Stimulated activated CD4-positive, alpha-beta T cell treated with anti-CD3 and anti-CD28 coated beads, Interleukin-15, amount 100 ng/mL, for 1 hour (primary cell): Measurements from ENCODE around the gene CNTN2.

Source experiments
- DNase-seq, 2 donors: peaks; one replicate each; pipeline ENCODE4 v3.0.0-alpha.2; 2020; ENCODE audit warnings: low read depth in 1 of 2, low spot score in 1 of 2

Gene CNTN2

GRCh38 chr1:205020466-205020865, 22.5 kb upstream of the CNTN2 start:
- DNase-seq = no peak

- no peak for DNase-seq
These were observed 18.3 kb upstream of the CNTN2 start for GRCh38 chr1:205024679-205025078.

- no peak for DNase-seq
These were observed 17.8 kb upstream of the CNTN2 start for GRCh38 chr1:205025239-205025638.

GRCh38 chr1:205026181-205026580, 16.8 kb upstream of the CNTN2 start:
- DNase-seq = no peak

- DNase-seq = no peak
These were observed 14.6 kb upstream of the CNTN2 start for GRCh38 chr1:205028390-205028789.

GRCh38 chr1:205028924-205029323, 14.1 kb upstream of the CNTN2 start:
- DNase-seq = no peak

- DNase-seq = no peak
These were observed 12.8 kb upstream of the CNTN2 start for GRCh38 chr1:205030241-205030640.

GRCh38 chr1:205030896-205031295, 12.1 kb upstream of the CNTN2 start:
- no peak for DNase-seq

GRCh38 chr1:205032508-205032907, 10.5 kb upstream of the CNTN2 start:
- no peak for DNase-seq

GRCh38 chr1:205037539-205037938, 5.5 kb upstream of the CNTN2 start:
- no peak for DNase-seq

- no peak for DNase-seq
These were observed 4.8 kb upstream of the CNTN2 start for GRCh38 chr1:205038132-205038786.

GRCh38 chr1:205041001-205041715, 1.9 kb upstream of the CNTN2 start:
- DNase-seq = no peak

GRCh38 chr1:205041998-205042910, 758 bp upstream of the CNTN2 start:
- DNase-seq = no peak

- no peak for DNase-seq
These were observed 854 bp downstream of the CNTN2 start for GRCh38 chr1:205043866-205044265.

GRCh38 chr1:205044741-205045140, 1.7 kb downstream of the CNTN2 start:
- no peak for DNase-seq

- no peak for DNase-seq
These were observed 2.1 kb downstream of the CNTN2 start for GRCh38 chr1:205045146-205045545.

GRCh38 chr1:205046870-205047269, 3.9 kb downstream of the CNTN2 start:
- no peak for DNase-seq

GRCh38 chr1:205047764-205048231, 4.8 kb downstream of the CNTN2 start:
- DNase-seq = no peak

- no peak for DNase-seq
These were observed 5.4 kb downstream of the CNTN2 start for GRCh38 chr1:205048382-205048781.

- DNase-seq = no peak
These were observed 6.5 kb downstream of the CNTN2 start for GRCh38 chr1:205049479-205049878.

- DNase-seq = no peak
These were observed 9.7 kb downstream of the CNTN2 start for GRCh38 chr1:205052690-205053089.

GRCh38 chr1:205053296-205053695, 10.3 kb downstream of the CNTN2 start:
- no peak for DNase-seq
